Fibroblast of the aortic adventitia (primary cell): ENCODE results near the gene PI4KA. TPM values are rescaled to one million over a fixed set of nuclear protein-coding genes. Genes with fewer than 3 reads are reported as not detected.

Source experiments
- DNase-seq: peaks from one replicate; pipeline ENCODE4 v3.0.0-alpha.2; 2010; ENCODE audit warnings: low read depth
- H3K4me3 ChIP-seq: 2 replicates; pipeline ENCODE4 v1.5.1; 2011; ENCODE audit warnings: low read depth, mild to moderate bottlenecking, control low read depth, low read length, moderate library complexity
- CTCF ChIP-seq: IDR thresholded peaks from 2 replicates; pipeline ENCODE4 v1.5.1; 2011; ENCODE audit warnings: mild to moderate bottlenecking, low read length, control low read depth, inconsistent platforms; ENCODE audit not compliant: insufficient read depth
- total RNA-seq: library from RNA; depleted of rRNA; stranded (reverse); fragments of >200 nt; gene quantifications from 2 replicates; pipeline ENCODE4 v1.2.3, GENCODE V29; 2012; ENCODE audit warnings: low replicate concordance

Gene PI4KA
- total RNA-seq, 1 donor: 49.9 TPM

DNA sequence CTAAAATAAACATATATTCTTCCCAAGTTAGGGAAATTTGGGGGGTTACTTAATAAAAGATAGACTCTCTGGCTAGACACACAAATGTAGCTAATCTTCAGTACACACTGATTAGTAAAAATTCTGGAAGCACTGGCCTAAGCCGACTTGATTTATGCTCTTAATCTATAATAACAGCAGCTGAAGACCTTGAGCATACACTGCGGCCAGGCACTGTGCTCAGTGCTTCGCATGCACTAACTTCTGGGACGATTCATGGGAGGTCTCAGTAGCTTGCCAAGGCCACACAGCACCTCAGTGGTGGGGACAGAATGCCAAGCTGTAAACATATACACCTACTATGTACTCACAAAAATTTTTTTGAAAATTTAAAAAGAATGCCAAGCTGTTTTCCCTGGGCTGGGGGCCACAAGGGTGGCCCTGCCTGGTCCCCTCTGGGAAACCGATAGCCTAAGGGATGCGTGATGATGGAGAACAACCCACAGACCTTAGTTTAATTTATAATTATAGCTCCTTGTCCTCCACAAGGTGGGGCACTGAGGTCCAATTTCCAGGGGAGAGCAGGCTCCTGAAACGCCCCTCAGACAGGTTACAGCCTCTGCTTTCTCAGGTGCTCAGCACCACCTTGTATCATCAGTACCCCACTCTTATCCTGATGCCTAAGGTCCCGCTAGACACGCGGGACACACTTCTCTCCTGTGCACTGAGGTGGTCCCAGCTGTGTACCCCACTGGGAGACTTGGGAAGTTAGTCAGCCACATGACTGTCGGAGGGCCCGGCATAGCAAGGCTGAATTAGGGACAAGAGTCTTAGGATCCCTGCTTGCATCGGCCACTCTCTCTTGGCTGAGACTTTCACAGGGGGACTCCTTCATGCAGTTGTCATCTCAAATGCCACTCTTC is 64.6 kb downstream of the PI4KA start:
- TF ChIP-seq CTCF: no peak
- DNase-seq: no peak
- no peak overlapping the region for H3K4me3 ChIP-seq

- no peak overlapping the region for H3K4me3 ChIP-seq
- TF ChIP-seq CTCF: no peak
- peak; percentile 25 for DNase-seq
Observed at GRCh38 chr22:20792966-20793728, 65.5 kb downstream of the PI4KA start.

DNA sequence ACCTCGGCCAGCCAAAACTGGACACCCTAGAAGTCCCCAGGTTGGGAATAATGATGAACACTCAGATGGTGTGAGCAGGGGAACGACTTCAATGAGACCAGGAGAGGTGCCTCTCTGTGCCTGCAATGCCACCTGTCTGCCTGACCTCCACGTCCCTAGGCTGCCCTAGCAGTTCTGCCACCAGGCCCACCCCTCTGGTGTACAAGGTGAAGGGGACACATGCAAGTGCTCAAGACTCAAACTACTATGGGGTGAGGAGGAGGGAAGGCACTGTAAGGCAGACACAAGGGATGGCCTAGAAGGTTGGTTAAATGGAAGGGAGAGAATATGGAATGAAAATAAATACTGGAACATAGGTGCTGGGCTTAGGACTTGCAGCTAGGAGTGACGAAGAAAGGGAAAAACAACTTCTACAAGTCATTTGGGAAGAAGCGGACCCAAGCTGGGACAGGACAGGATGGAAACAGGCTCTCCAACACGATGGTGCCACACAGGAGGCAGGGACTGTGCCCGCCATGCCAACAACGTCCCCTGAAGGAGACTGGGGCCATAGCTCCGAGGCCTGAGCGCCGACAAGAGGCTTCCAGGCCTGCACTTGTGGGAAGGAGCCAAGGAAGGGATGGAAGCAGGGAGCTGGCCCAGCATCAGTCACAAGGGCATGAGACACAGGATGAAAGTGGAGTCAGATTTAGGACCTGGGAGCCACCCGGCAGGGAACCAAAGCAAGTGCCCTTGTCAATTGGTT is 66.2 kb downstream of the PI4KA start:
- no peak for DNase-seq
- H3K4me3 ChIP-seq: no peak overlapping the region
- no peak for TF ChIP-seq CTCF

DNA sequence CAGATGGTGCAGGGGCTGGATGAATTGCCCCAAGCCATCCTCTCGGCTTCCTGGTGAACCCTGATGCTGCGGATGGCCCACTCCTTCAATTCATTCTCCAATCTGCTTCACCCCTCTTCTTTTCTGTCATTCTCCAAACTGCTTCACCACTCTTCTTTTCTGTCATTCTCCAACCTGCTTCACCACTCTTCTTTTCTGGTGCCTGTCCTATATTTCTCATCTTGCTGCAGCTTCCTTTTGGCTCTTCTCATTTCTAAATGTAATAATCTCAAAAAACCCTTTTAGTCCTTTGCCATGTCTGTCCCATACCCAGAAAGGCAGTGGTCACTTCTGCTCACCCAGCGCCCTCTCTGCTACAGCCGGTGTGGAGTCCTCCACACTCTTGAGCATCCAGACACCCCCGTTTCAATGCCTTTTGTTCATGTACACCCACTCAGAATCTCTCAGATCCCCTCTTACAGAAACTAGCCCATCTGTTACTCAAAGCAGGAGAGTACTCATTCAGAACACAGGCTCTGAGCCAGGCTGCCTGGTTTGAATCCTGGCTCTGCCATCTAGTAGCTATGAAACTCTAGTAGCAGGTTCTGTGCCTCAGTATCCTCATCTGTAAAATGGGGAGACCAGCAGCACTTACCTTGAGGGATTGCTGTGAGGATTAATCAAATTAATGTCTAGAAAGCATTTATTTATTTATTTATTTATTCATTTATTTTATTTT is 69.8 kb downstream of the PI4KA start:
- TF ChIP-seq CTCF: no peak
- no peak overlapping the region for H3K4me3 ChIP-seq
- DNase-seq: no peak

DNA sequence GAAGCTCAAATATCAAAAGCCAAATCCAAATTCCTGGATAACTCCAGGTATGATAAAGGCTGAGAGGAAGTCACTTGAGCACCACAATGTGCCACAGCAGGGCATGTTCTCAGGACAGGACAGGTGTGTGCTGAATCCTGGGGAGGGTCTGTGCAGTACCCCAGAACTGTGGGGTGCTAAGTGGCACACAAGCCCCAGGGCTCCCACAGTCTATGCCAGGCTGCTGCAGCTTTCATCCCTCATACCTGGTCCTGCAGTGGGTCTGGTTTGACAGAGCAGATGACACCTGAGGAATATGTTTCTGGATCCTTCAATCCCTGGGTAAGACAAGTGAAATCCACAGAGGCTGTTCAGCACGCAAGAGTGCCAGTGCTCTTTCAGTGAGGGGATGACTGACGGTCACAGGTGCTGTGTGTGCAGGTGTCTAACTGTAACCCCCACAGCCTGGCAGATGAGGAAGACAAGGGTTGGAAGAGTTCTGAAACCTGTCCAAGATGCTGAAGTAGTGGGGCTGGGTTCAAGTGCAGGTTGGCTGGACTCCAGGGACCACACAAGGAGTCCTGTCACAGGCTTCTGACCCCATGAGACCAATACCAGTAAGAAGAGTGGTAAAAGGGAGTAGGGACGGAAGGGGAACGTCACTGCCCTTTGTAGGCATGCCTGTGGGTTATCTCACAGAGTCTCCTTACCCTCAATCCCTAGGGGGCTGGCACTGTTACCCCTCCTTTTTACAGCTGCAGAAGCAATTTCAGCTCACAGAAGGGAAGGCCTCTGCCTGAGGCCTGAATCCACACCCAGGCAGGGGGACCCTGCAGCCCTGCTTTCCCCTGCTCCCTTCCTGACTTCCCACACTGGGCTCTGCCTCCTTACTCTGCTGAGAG is 70.6 kb downstream of the PI4KA start:
- no peak for DNase-seq
- no peak for TF ChIP-seq CTCF
- no peak overlapping the region for H3K4me3 ChIP-seq
